Osteocyte (in vitro differentiated cells): ENCODE data around the gene BCKDHB. TPM values are rescaled to one million over a fixed set of nuclear protein-coding genes. Genes with fewer than 3 reads are reported as not detected.

Experiments used
- DNase-seq: peaks from one replicate; pipeline ENCODE4 v3.0.0; 2021; ENCODE audit warnings: mixed read lengths; ENCODE audit not compliant: unreplicated experiment; ENCODE audit errors: extremely low spot score
- H3K27ac Mint-ChIP-seq: one replicate; pipeline ENCODE4 v1.8.0; 2021; ENCODE audit warnings: mild to moderate bottlenecking, mixed read lengths; ENCODE audit not compliant: unreplicated experiment
- H3K27me3 Mint-ChIP-seq: one replicate; pipeline ENCODE4 v1.8.0; 2021; ENCODE audit warnings: mixed read lengths; ENCODE audit not compliant: unreplicated experiment
- H3K36me3 Mint-ChIP-seq: one replicate; pipeline ENCODE4 v1.8.0; 2021; ENCODE audit warnings: mixed read lengths; ENCODE audit not compliant: unreplicated experiment
- H3K4me1 Mint-ChIP-seq: one replicate; pipeline ENCODE4 v1.8.0; 2021; ENCODE audit warnings: mixed read lengths; ENCODE audit not compliant: unreplicated experiment
- H3K4me3 Mint-ChIP-seq: one replicate; pipeline ENCODE4 v1.8.0; 2021; ENCODE audit warnings: mild to moderate bottlenecking, moderate library complexity, mixed read lengths; ENCODE audit not compliant: unreplicated experiment
- H3K9me3 Mint-ChIP-seq: one replicate; pipeline ENCODE4 v1.8.0; 2021; ENCODE audit warnings: mixed read lengths; ENCODE audit not compliant: unreplicated experiment
- total RNA-seq: library from RNA; stranded (reverse); gene quantifications from 2 replicates; pipeline ENCODE4 v1.2.1, GENCODE V29; 2021
- TF ChIP-seq, protein P1 (sequence below): fragments of 200-600 bp; sonication (generic); IDR thresholded peaks from 2 replicates; pipeline ENCODE4 v1.5.0; 2021; ENCODE audit warnings: antibody characterized with exemption, mild to moderate bottlenecking, moderate library complexity

The BCKDHB gene
- total RNA-seq, 1 donor from 2014 or later, result 20.4 TPM

DNA sequence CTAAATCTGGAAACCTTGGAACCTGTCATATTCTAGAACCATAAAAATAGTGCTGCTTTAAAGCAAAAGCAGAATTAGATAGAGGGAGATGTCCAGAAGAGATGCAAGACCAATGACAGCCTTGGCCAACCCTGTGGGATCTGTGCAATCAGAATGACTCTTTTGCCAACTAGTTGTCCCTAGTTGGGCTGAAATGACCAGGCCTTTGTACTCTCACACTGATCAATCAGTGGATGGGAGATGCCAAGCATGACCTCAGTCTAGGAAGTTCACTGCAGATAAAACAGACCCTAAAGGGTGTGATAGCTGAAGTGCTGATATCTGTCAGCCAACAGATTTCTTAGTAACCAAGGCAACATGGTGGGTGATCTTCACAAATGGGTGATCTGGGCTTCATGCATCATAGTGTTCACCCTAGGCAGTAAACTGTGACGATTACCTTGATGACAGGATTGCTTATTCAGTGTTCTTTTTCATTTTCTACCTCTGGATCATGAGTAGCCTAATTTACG is 52.1 kb downstream of the BCKDHB start:
- Mint-ChIP-seq H3K36me3 (no peaks in the 10 kb centered on the region), H3K27me3 (no peaks in the 10 kb centered on the region), H3K4me1 (no peaks in the 10 kb centered on the region), H3K4me3 (no peak overlapping the region), H3K9me3 (no peaks in the 10 kb centered on the region), H3K27ac (no peak overlapping the region)
- TF ChIP-seq, protein P1, sequence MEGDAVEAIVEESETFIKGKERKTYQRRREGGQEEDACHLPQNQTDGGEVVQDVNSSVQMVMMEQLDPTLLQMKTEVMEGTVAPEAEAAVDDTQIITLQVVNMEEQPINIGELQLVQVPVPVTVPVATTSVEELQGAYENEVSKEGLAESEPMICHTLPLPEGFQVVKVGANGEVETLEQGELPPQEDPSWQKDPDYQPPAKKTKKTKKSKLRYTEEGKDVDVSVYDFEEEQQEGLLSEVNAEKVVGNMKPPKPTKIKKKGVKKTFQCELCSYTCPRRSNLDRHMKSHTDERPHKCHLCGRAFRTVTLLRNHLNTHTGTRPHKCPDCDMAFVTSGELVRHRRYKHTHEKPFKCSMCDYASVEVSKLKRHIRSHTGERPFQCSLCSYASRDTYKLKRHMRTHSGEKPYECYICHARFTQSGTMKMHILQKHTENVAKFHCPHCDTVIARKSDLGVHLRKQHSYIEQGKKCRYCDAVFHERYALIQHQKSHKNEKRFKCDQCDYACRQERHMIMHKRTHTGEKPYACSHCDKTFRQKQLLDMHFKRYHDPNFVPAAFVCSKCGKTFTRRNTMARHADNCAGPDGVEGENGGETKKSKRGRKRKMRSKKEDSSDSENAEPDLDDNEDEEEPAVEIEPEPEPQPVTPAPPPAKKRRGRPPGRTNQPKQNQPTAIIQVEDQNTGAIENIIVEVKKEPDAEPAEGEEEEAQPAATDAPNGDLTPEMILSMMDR, result no peak
- DNase-seq, result no peak

DNA sequence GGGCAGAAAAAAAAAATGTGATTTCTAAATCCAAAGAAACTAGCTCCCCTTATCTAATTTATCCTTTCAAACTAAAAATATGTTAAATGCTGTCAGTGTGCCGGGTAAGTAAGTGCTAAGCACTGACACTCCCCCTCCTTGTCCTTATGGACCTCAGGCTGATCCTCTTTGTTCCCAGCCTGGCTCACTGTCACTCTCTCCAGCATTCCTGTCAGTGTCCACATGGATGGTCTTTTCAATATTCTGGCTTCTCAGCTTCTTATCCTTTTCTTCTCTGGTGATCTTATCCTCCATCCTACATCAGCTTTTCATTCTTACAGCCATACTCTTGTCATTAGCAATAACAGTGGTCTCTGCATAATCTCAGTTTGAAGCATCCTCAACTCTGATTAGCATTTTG is 55.0 kb downstream of the BCKDHB start:
- DNase-seq, result no peak
- H3K27ac Mint-ChIP-seq, result no peak overlapping the region
- H3K27me3 Mint-ChIP-seq, result no peaks in the 10 kb centered on the region
- H3K9me3 Mint-ChIP-seq, result no peaks in the 10 kb centered on the region
- no peak overlapping the region for H3K4me3 Mint-ChIP-seq
- TF ChIP-seq, protein P1, result no peak
- no peaks in the 10 kb centered on the region for H3K4me1 Mint-ChIP-seq
- H3K36me3 Mint-ChIP-seq, result no peaks in the 10 kb centered on the region

DNA sequence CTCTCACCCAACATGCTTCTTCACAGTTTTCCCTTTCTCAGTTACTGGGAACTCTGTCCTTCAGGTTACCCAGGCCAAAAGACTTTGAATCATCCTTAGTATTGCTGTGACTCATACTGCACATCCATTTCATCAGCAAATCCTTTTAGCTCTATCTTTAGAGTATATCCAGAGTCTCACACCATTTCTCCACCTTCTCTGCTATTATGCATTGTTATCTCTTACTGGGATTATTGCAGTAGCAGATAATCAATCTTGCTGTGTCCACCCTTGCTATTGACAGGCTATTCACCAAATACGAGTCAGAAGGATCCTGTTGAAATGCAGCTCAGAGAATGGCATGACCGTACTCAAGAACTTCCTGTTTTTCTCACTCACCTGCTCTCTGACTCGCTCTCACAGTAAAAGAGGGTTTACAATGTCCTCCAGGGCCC is 57.3 kb downstream of the BCKDHB start:
- Mint-ChIP-seq H3K27me3 (no peaks in the 10 kb centered on the region), H3K36me3 (no peaks in the 10 kb centered on the region), H3K27ac (no peak overlapping the region), H3K4me1 (no peaks in the 10 kb centered on the region), H3K9me3 (no peaks in the 10 kb centered on the region), H3K4me3 (no peak overlapping the region)
- no peak for DNase-seq
- TF ChIP-seq, protein P1, result no peak

DNA sequence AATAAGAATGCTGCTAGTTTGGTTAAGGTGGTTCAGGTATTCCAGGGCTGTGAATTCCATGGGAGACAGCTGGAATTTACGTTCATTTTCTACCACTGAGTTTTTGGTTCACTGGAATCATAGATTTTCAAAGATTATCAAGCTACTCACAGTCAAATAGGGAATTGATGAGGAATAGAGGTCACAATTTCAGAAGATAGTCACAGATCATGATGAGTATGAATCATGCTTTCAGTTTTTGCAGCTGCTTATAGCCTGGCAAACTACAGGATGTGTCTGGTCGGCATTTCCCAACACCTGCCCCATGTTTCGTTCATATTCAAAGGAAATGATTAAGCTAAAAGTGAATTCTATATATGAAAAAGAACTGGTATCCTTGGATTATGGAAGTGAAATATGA is 58.7 kb downstream of the BCKDHB start:
- Mint-ChIP-seq H3K36me3 (peaks cover 2% of the 10 kb centered on the region), H3K9me3 (no peaks in the 10 kb centered on the region), H3K4me3 (no peak overlapping the region), H3K27me3 (no peaks in the 10 kb centered on the region), H3K4me1 (no peaks in the 10 kb centered on the region), H3K27ac (no peak overlapping the region)
- DNase-seq, result no peak
- TF ChIP-seq, protein P1, result no peak

DNA sequence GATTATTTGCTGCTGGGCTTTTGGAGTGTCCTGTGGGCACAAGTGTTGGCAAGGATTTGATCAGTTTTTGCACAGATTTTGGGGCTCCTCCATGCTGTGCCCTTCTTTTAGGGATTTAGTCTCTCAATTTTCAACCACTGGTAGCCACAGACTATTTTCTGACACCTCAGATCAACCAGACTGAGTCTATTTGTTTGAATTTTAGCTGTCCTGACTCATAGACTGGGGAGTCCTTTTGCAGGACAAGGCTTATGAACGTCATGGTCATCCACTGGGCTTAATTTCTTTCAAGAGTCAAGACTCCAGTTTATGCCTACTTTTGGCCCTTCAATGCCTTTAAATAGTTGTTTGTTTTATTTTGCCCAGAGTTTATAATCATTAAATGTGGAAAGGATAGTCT is 59.3 kb downstream of the BCKDHB start:
- TF ChIP-seq, protein P1, result no peak
- H3K4me3 Mint-ChIP-seq, result no peak overlapping the region
- no peaks in the 10 kb centered on the region for H3K4me1 Mint-ChIP-seq

More for the DNA sequence above, 59.3 kb downstream of the BCKDHB start:
- Mint-ChIP-seq H3K36me3 (peaks cover 4% of the 10 kb centered on the region), H3K9me3 (no peaks in the 10 kb centered on the region), H3K27ac (no peak overlapping the region), H3K27me3 (no peaks in the 10 kb centered on the region)
- no peak for DNase-seq
